ENCODE results near the gene TAPBP.
A peak's percentile ranks its signal among the peaks of the same experiment; 100 is the strongest.

Gene TAPBP

GRCh38 chr6:33299237-33299944 is 14.5 kb downstream of the TAPBP start:
- H3K4me3 ChIP-seq (replicated peaks; ENCODE audit: low read depth, low read length) = peak overlapping the region; percentile 81

GRCh38 chr6:33298773-33299236 is 15.1 kb downstream of the TAPBP start, which contains the start of gene RGL2:
Gene RGL2, minus strand, starts transcription at chr6:33298942. Its CDS starts 332 bp downstream, at chr6:33298610.
- H3K4me3 ChIP-seq (replicated peaks; ENCODE audit: low read depth, low read length) = peak within 1 kb of the TSS; percentile 81
- TF ChIP-seq CTCF (IDR thresholded peaks at IDR 0.05; ENCODE audit: insufficient read depth, low read length, poor library complexity, severe bottlenecking) = no peak
- peaks cover 8% of the 10 kb centered on the region for H3K36me3 ChIP-seq (ENCODE audit: control insufficient read depth, insufficient read depth, low read length)
- peak; percentile 78 for DNase-seq (ENCODE audit: extremely low read depth, insufficient read length)
- H3K27me3 ChIP-seq (replicated peaks; ENCODE audit: control insufficient read depth, insufficient read depth, low read length) = no peaks in the 10 kb centered on the region

More at GRCh38 chr6:33299237-33299944, 14.5 kb downstream of the TAPBP start:
- peaks cover 14% of the 10 kb centered on the region for H3K36me3 ChIP-seq (ENCODE audit: control insufficient read depth, insufficient read depth, low read length)
- DNase-seq (ENCODE audit: extremely low read depth, insufficient read length) = peak; percentile 95
- TF ChIP-seq CTCF (IDR thresholded peaks at IDR 0.05; ENCODE audit: insufficient read depth, low read length, poor library complexity, severe bottlenecking) = peak; percentile 71
- no peaks in the 10 kb centered on the region for H3K27me3 ChIP-seq (replicated peaks; ENCODE audit: control insufficient read depth, insufficient read depth, low read length)

- peaks cover 9% of the 10 kb centered on the region for H3K36me3 ChIP-seq (ENCODE audit: control insufficient read depth, insufficient read depth, low read length)
These were observed 15.7 kb downstream of the TAPBP start for GRCh38 chr6:33297956-33298772.

GRCh38 chr6:33297406-33297955 is 16.4 kb downstream of the TAPBP start:
- peak overlapping the region; percentile 81 for H3K4me3 ChIP-seq (replicated peaks; ENCODE audit: low read depth, low read length)
- H3K36me3 ChIP-seq (ENCODE audit: control insufficient read depth, insufficient read depth, low read length) = peaks cover 10% of the 10 kb centered on the region
- no peaks in the 10 kb centered on the region for H3K27me3 ChIP-seq (replicated peaks; ENCODE audit: control insufficient read depth, insufficient read depth, low read length)
- DNase-seq (ENCODE audit: extremely low read depth, insufficient read length) = no peak
- TF ChIP-seq CTCF (IDR thresholded peaks at IDR 0.05; ENCODE audit: insufficient read depth, low read length, poor library complexity, severe bottlenecking) = no peak

More at GRCh38 chr6:33297956-33298772, 15.7 kb downstream of the TAPBP start:
- DNase-seq (ENCODE audit: extremely low read depth, insufficient read length) = peak; percentile 67
- H3K4me3 ChIP-seq (replicated peaks; ENCODE audit: low read depth, low read length) = peak overlapping the region; percentile 81
- peak; percentile 15 for TF ChIP-seq CTCF (IDR thresholded peaks at IDR 0.05; ENCODE audit: insufficient read depth, low read length, poor library complexity, severe bottlenecking)
- H3K27me3 ChIP-seq (replicated peaks; ENCODE audit: control insufficient read depth, insufficient read depth, low read length) = no peaks in the 10 kb centered on the region

GRCh38 chr6:33296797-33297405 is 17.0 kb downstream of the TAPBP start:
- H3K4me3 ChIP-seq (replicated peaks; ENCODE audit: low read depth, low read length) = peak overlapping the region; percentile 81; the same call in 1 of the 2 replicates
- no peak for TF ChIP-seq CTCF (IDR thresholded peaks at IDR 0.05; ENCODE audit: insufficient read depth, low read length, poor library complexity, severe bottlenecking)
- peaks cover 10% of the 10 kb centered on the region for H3K36me3 ChIP-seq (ENCODE audit: control insufficient read depth, insufficient read depth, low read length)
- no peaks in the 10 kb centered on the region for H3K27me3 ChIP-seq (replicated peaks; ENCODE audit: control insufficient read depth, insufficient read depth, low read length)
- no peak for DNase-seq (ENCODE audit: extremely low read depth, insufficient read length)
